Measurements from ENCODE around the gene DNAH12.
"Not testable (repeated sequence)": the region's sequence is repeated elsewhere in the genome, so short reads cannot be mapped to it uniquely, and the experiment has no call there.

DNAH12 gene

DNA sequence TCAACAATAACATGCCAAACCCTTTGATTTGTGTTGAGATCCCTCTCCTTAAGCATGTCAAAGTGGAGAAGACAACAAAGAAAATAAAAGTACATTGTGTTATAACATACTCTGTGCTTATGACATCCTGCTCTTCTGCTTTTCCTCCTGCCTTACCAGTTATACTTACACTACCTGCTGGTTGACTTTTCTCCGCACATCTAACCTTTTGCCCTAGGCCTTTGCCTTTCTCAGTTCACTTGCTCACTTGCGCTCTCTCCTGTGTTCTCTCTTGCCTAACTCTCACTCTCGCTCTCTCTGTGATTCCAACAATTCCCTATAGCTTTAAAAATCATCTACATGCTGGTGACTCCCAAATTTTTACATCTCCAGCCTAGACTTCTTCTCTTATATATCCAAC, 5.7 kb downstream of the DNAH12 start:
- no peak for DNase-seq

DNA sequence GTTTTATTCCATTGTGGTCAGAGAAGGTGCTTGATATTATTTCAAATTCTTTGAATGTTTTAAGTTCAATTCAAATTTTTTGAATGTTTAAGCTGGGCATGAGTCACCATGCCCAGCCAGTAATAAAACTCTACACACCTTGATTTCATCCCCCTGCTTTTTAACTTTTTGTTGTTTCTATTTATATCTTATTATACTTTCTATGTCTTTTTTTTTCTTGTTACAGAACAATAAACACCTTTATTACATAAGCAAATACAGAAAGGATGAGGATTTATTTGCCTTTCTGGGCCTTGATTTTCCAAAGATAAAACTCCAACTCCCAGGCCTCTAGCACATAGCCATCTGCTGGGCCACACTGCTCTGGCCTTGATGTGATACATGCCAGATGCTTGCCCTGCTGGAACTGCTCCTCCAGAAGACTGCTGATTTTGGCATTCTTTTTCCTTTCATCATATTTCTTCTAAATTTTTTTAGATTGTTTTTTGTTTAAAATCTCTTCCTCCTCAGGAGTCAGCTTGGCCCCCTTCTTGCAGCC, 14.0 kb downstream of the DNAH12 start:
- no peak for DNase-seq

DNA sequence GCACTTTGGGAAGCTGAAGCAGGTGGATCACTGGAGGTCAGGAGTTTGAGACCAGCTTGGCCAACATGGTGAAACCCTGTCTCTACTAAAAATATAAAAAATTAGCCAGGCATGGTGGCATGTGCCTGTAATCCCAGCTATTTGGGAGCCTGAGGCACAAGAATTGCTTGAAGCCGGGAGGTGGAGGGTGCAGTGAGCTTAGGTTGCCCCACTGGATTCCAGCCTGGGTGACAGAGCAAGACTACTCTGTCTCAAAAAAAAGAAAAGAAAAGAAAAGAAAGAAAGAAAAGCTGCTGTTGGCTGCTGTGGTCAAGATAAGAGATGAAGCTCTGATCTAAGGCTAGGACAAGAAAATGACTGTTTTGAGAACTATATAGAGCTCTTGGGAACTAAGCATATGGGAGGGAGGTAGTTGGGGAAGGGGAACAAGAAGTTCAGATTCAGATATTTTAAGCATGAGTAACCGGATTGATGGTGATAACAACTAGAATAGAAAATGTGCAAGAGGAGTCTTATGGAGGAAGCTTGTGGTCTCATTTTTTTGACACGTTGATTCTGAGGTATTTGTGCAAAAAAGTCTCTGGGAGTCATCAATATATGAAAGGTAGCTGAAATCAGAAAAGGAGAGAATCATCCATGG, 25.7 kb downstream of the DNAH12 start:
- DNase-seq: no peak

DNA sequence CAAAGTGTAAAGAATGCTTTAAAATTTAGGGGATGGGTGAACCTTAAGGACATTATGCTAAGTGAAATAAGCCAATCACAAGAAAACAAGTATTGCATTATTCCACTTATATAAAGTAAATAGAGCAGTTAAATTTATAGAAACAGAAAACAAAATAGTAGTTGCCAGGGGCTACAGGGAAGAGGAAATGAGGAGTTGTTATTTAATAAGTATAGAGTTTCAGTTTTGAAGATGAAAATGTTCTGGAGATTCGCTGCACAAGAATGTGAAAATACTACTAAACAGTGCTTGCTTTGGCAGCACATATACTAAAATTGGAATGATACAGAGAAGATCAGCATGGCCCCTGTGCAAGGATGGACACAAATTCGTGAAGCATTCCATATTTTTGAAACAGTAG, 32.0 kb downstream of the DNAH12 start:
- no peak for DNase-seq

DNA sequence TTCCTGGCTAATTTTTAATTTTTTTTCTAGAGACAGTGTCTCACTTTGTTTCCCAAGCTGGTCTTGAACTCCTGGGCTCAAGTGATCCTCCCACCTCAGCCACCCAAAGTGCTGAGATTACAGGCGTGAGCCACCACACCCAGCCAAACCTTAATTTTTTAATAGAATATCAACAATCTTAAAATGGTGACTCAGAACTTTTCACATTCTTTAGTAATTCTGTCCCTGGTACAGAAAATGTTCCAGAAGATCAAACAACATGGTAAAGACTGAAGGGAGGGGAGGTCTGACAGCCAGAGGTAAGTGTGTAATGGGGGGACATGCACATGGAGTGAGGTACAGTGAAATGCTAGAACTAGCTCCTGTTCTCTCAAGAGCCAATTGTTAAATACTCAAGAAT, 38.2 kb downstream of the DNAH12 start:
- no peak for DNase-seq

DNA sequence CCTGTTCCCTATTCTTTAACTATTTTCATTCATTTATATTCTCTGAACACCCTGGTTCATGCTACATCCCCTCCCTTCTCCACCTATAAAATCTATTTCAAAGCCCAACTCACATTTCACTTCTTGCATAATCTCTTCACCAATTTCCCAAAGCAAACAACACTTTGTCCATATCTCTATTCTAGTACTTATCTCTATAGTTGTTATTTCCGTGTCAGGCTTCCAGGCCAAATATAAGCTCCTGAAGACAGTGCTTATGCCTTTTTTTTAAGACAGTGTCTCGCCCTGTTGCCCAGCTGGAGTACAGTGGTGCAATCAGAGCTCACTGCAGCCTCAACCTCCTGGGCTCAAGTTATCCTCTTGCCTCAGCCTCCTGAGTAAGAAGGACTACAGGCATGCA, 43.6 kb downstream of the DNAH12 start:
- DNase-seq: no peak

DNA sequence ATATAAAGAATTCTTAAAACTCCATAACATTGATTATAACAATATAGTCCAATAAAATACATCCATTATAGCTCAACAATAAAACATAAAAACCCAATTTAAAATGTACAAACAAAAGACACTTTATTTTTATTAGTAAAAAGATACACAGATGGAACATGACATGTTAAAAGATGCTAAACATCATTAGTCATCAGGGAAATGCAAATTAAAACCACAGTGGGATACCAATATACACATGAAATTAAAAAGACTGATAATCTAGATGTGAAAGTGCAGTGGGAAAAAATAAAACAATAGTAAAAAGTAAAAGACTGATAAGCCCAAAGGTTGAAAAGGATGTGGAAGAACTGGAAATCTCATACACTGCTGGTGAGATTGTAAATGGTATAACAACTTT, 46.2 kb downstream of the DNAH12 start:
- DNase-seq: no peak

DNA sequence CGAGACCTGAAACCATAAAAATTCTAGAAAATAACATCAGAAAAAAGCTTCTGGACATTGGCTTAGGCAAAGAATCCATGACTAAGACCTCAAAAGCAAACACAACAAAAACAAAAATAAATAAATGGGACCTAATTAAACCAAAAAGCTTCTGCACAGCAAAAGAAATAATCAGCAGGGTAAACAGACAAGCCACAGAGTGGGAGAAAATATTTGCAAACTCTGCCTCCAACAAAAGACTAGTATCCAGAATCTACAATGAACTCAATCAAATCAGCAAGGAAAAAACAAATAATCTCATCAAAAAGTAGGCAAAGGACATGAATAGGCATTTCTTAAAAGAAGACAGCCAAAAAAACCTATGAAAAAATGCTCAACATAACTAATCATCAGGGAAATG, 59.6 kb downstream of the DNAH12 start:
- no peak for DNase-seq

DNA sequence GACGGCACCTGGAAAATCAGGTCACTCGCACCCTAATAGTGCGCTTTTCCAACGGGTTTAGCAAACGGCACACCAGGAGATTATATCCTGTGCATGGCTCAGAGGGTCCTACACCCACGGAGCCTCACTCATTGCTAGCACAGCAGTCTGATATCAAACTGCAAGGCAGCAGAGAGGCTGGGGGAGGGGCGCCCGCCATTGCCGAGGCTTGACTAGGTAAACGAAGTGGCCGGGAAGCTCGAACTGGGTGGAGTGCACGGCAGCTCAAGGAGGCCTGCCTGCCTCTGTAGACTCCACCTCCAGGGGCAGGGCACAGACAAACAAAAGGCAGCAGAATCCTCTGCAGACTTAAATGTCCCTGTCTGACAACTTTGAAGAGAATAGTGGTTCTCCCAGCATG, 67.0 kb downstream of the DNAH12 start:
- DNase-seq: not testable (repeated sequence)

DNA sequence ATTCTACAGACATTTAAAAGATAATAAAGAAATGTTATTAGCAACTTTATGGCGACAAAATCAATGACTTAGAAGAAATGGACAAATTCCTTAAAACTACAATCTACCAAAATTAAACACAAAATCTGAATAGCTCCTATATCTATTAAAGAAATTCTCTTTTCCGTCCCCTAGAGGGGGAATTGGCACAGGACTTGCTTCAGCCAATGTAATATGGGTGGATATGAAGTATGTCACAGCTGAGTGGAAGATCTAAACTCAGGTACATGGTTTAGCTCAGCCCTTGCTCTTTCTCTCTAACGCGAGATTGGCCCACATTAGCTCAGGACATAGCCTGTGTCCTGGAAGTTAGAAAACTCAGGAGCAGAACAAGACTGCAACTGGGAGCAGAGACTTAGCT, 79.3 kb downstream of the DNAH12 start:
- DNase-seq: peak in 1 of 2 experiments; percentile 7

DNA sequence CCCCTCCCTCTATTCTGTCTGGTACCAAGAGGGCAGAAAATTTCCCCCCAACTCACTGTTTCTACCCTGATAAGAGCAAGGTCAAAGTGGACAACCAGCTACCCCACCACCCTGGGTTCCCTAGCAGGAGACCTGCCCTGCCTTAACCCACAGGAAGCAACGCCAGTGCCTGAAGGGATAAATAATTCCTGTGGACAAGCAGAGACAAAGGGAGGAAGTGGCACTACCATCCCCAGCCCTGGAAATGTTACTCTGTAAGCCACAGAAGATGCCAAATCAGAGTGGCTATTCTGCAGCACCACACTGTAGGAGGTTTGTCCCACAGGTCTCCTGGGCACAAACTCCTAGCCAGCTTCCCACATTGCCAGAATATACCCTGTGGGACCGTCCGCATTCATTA, 80.1 kb downstream of the DNAH12 start:
- DNase-seq: no peak

DNA sequence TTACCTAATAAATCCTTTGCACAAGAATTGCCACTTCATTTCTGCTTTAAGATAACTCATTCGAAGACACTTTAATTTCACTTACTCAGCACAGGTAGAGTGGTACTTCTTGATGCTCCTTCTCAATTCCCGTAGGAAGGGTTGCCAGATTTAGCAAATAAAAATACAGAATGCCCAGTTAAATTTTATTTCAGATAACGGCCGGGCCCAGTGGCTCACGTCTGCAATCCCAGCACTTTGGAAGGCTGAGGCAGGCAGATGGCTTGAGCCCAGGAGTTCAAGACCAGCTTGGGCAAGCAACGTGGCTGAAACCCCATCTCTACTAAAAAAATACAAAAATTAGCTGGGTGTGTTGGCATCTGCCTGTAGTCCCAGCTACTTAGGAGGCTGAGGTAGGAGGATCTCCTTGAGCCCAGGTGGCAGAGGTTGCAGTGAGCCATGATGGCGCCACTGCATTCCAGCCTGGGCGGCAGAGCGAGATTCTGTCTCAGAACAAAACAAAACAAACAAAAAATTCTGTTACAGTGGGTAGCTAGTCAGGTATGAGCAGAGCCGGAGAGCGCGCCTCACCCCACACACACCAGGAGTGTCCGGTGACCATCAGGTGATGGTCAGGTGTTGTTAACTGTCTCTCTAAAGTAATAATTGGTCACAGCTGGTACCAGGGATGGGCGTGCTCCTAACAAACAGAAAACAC, 92.8 kb downstream of the DNAH12 start:
- DNase-seq: no peak

DNA sequence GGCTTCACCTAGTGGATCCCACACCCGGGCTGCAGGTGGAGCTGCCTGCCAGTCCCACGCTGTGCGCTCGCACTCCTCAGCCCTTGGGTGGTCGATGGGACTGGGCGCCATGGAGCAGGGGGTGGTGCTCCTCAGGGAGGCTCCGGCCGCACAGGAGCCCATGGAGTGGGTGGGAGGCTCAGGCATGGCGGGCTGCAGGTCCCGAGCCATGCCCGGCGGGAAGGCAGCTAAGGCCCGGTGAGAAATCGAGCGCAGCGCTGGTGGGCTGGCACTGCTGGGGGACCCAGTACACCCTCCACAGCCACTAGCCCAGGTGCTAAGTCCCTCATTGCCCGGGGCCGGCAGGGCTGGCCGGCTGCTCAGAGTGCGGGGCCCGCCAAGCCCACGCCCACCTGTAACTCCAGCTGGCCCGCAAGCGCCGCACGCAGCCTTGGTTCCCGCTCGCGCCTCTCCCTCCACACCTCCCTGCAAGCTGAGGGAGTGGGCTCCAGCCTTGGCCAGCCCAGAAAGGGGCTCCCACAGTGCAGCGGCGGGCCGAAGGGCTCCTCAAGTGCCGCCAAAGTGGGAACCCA, 94.8 kb downstream of the DNAH12 start:
- not testable (repeated sequence) for DNase-seq

DNA sequence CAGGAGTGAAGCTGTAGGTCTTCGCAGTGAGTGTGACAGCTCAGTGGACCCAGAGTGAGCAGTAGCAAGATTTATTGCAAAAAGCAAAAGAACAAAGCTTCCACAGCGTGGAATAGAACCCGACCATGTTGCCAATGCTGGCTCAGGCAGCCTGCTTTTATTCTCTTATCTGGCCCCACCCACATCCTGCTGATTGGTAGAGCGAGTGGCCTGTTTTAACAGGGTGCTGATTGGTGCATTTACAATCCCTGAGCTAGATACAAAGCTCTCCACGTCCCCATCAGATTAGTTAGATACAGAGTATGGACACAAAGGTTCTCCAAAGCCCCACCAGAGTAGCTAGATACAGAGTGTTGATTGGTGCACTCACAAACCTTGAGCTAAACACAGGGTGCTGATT, 95.7 kb downstream of the DNAH12 start:
- not testable (repeated sequence) for DNase-seq

DNA sequence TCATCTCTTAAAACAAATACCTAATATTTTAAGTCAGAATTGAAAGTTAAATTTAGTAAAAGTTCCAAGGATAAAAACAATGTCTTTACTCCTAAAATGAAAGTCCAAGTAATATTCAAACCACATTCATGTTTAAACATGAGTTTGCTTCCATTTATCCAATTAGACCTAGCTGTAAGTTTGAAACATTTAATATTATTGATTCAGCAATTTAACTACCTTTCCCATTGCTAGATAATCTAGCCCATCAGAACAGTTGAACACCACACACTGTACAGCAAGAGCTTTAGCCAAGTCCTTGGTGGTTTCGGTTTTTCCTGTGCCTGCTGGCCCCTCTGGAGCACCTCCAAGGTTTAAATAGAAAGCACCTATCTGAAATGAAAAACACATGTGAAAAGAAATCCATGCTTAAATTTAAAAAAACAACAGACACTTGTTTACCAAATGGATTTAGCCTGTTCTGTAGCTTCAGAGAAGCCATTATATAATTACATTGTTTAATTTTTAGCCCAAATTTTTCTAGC, 97.8 kb downstream of the DNAH12 start:
- DNase-seq: no peak

DNA sequence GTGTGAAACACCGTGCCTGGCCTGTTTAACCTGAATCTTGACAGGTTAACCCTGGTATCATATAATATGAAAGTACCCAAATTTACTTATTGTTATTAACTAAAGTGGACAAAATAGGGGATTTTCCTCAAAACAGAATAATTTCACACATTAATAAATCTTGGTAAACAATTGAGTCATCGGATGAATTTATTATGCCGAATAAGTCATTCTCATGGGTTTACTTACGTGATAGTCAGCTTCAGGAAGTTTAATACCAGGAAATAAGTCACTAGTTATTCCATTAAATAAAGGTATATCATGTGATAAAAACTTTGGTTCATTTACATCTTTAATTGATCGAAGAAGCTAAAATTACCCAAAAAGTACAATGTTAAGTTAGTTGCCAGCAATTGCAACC, 99.7 kb downstream of the DNAH12 start:
- DNase-seq: no peak

DNA sequence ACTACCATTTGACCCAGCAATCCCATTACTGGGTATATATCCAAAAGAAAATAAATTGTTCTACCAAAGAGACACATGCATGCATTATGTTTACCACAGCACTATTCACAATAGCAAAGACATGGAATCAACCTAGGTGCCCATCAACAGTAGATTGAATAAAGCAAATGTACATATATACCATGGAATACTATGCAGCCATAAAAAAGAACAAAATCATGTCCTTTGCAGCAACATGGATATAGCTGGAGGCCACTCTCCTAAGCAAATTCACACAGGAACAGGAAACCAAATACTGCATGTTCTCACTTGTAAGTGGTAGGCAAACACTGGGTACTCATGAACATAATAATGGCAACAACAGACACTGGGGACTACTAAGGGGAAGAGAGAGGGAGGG, 104.0 kb downstream of the DNAH12 start:
- not testable (repeated sequence) for DNase-seq

DNA sequence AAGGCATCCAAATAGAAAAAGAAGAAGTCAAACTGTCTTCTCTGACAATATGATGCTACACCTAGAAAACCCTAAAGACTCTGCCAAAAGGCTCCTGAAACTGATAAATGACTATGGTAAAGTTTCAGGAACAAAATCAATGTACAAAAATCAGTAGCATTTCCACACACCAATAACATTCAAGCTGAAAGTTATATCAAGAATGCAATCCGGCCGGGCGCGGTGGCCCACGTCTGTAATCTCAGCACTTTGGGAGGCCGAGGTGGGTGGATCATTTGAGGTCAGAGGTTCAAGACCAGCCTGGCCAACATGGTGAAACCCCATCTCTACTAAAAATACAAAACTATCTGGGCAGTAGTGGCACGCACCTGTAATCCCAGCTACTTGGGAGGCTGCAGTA, 105.7 kb downstream of the DNAH12 start:
- not testable (repeated sequence) for DNase-seq

DNA sequence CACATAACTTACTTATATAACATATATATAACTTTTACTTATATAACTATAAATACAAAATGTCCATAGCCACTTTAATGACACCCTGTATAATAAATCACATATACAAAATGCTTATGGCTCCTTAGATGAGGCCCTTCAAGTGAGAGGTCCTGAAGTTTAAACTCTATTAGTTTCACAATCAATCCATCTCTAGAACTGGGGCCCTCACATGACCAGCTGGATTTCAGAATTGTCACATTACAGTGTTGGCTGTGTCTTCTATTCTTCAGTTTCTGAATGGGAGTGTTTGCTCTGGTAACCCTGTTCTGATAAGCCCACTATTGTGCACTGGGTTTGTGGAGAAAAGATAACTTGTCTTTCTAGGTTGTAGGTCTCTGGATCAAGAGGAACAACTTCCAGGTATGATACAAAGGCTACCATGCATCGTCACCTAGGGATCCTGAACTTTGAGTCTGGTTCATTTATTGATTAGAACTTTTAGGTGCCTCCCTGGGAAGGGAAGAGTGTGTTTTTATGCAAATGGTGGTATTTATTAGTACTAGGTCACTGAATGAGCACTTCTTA, 107.9 kb downstream of the DNAH12 start:
- no peak for DNase-seq

DNA sequence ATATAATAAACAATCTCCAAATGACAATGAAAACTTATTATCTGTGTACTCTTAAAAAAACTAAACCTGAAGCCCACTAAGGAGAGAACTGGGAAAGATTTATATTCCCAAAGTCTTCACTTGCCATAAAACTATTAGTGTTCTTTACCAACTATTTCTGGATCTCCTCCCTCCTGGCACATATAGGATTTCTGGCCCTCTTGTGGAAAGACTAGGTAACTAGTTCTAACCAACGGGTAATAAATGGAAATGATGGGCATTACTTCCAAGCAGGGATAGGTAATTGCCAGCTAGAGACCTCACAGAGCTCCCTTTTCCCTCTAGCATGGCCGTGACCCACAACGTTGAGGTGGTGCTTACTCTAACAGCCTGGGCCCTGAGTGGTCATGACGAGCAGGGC, 110.1 kb downstream of the DNAH12 start:
- peak; percentile 45 to 72 for DNase-seq

DNA sequence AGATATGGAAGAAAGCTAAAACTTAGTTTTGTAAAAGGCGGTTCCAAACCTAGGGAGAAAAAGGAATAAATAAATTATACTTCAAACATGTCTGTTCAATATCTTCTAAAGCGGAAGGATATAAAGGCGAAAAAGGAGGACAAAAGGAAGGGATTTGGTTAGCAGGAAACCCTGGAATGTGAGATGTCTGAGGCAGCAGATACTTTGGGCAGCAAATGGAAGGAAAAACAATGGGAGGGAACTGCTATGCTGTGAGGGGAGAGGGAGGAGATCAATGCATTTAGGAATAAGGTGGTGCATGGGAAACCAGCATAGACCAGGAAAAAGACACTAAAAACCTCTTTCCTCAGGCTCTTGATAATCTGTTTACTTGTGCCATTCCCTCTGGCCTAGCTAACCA, 120.8 kb downstream of the DNAH12 start:
- no peak for DNase-seq

DNA sequence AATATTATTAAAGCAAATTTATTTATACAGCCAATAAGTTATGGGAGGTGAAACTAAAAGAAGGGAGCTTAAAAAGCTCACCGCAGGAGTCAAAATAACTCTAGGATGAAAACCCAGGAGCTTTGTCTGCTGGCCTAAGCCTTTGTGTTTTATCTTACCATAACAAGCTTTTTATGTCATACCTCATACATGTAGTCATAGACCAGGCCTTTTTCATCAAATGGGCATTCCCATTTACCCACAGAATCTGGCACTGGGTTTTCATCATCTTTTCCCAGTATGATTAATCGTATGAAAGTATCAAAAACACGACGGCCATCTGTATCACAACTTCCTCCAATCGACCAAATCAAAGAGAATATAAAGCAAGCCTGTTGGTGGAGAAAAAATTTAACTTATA, 122.8 kb downstream of the DNAH12 start:
- DNase-seq: no peak

DNA sequence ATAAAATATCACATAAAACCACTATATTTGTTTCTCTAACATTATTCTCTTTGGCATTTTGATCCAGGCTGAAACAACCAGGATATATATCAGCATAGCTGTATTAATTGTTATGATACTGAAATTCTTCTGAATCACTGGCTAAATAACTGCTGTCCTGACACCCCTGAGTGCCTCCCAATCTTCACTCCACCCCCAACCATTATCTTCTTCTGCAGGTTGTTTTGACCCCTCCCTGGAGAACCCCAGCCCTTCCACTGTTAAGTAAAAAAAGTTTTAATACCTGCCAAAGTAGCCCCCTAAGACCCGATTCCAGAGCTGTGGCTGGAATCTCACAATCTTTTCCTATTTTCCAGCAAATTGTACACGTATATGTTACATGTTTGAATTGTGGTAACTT, 124.1 kb downstream of the DNAH12 start:
- no peak for DNase-seq

DNA sequence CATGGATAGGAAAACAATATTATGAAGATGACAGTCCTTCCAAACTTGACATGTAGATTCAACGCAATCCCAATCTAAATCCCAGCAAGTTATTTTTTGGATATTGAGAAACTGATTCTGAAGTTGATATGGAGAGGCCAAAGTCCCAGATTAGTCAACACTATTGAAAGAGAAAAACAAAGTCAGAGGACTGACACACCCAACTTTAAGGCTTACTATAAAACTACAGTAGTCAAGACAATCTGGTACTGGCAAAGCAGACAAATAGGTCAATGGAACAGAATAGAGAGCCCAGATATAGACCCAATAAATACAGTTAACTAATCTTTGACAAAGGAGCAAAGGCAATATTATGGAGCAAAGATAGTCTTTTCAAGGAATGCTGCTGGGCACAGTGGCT, 132.4 kb downstream of the DNAH12 start:
- DNase-seq: no peak

Measured in AML-193 (cell line).